Psoas muscle (tissue), 8 donors: ENCODE data around the gene TMEM235. TPM values are rescaled to one million over a fixed set of nuclear protein-coding genes. Genes with fewer than 3 reads are reported as not detected.

ENCODE experiments used
- ATAC-seq, 4 donors: fragments of 200-7000 bp; cut with Tn5 transposase; one replicate each; pipeline ENCODE4 v1.9.1; 2020; ENCODE audit warnings: moderate library complexity in 3 of 4, mild to moderate bottlenecking in 2 of 4
- DNase-seq, 2 donors: peaks; one replicate each; pipeline ENCODE4 v3.0.0-alpha.2; 2020
- H3K27ac ChIP-seq: fragments of 200-600 bp; one replicate; pipeline ENCODE4 v1.8.0; 2022
- H3K27me3 ChIP-seq, 3 donors: fragments of 200-600 bp in 1 of 3; one replicate each; pipeline versions ENCODE4 v1.6.1 to v1.8.0; 2013 to 2022; ENCODE audit warnings: low read length in 2 of 3, mild to moderate bottlenecking in 2 of 3, moderate library complexity in 1 of 3; ENCODE audit not compliant: insufficient read depth in 3 of 3
- H3K36me3 ChIP-seq, 2 donors: fragments of 200-600 bp in 1 of 2; one replicate each; pipeline versions ENCODE4 v1.6.1 to v1.8.0; 2013 to 2022; ENCODE audit warnings: low read depth in 1 of 2, mild to moderate bottlenecking in 1 of 2, moderate library complexity in 1 of 2; ENCODE audit not compliant: insufficient read depth in 1 of 2
- H3K4me1 ChIP-seq: fragments of 200-600 bp; one replicate; pipeline ENCODE4 v1.8.0; 2022
- H3K4me3 ChIP-seq: fragments of 200-600 bp; one replicate; pipeline ENCODE4 v1.8.0; 2022; ENCODE audit warnings: mild to moderate bottlenecking
- H3K9me3 ChIP-seq: fragments of 200-600 bp; one replicate; pipeline ENCODE4 v1.8.0; 2022
- CTCF ChIP-seq: fragments of 200-600 bp; IDR thresholded peaks from one replicate; pipeline ENCODE4 v1.8.0; 2022; ENCODE audit warnings: antibody characterized with exemption
- WGBS, 3 donors: extraction: QIAGEN DNeasy Blood & Tissue Kit; methylation state at CpG; one replicate each; pipeline versions ENCODE4 v1.1.6 to v1.1.7; 2013; 5-methylcytosine and 5-hydroxymethylcytosine counted together
- intact Hi-C, 2 donors: fragments of 100-400 bp; cut with DNase I; formaldehyde crosslinking; loops; one replicate each; pipeline versions ENCODE4 v1.11.0 to v1.14.2; 2022
- polyA plus RNA-seq, 3 donors: library from polyadenylated mRNA; stranded (reverse); fragments of 200-250 nt; gene quantifications; one replicate each; pipeline ENCODE4 v1.2.3, GENCODE V29; 2013
- total RNA-seq, 4 donors: library from RNA; stranded (reverse); fragmentation: NEBNext Ultra II Directional in 2 of 4; extraction: Animal tissue kit (Norgen Biotek cat#: 25700) in 2 of 4; gene quantifications; one replicate each; pipeline versions ENCODE4 v1.2.1 to v1.2.4, GENCODE V29; 2021 to 2023
- donor health status: healthy with polysubstance abuse.
- donor health status: DM: no; HTN: no; CAD: no; lungs with moderate emphysema.
- donor health status: Bipolar disorder and iron deficiency.
- donor health status: healthy.
- donor health status: DM: yes; HTN: yes; CAD: no.
- donor health status: DM: no; HTN: no; CAD: no.
- donor health status: DM: no; HTN: no; CAD: no.
- donor health status: DM: yes; HTN: yes; CAD: no.

The TMEM235 gene
- total and polyA plus RNA-seq, 7 donors, result not detected

- H3K4me3 ChIP-seq, result no peak overlapping the region
- TF ChIP-seq CTCF, result no peak
- H3K27me3 ChIP-seq, result no peaks in the 10 kb centered on the region
- WGBS, 3 donors, result 83 to 90% (median 86%) methylated on average over 17 of the region's 17 CpGs
- no peak overlapping the region for H3K27ac ChIP-seq
- intact Hi-C loops, result no loop called here
- H3K9me3 ChIP-seq, result no peaks in the 10 kb centered on the region
- no peaks in the 10 kb centered on the region for H3K4me1 ChIP-seq
- no peak for DNase-seq
- no peaks in the 10 kb centered on the region for H3K36me3 ChIP-seq
- ATAC-seq, result no peak
Measured at GRCh38 chr17:78205124-78205775, 26.2 kb upstream of the TMEM235 start.

GRCh38 chr17:78206298-78206697 lies 25.1 kb upstream of the TMEM235 start:
- H3K27ac ChIP-seq, result no peak overlapping the region
- no peak for DNase-seq
- no peaks in the 10 kb centered on the region for H3K9me3 ChIP-seq
- H3K27me3 ChIP-seq, result no peaks in the 10 kb centered on the region
- no peaks in the 10 kb centered on the region for H3K4me1 ChIP-seq
- no peak for ATAC-seq
- WGBS, 3 donors, result 68 to 83% (median 77%) methylated on average over 7 of the region's 7 CpGs
- intact Hi-C loops, result no loop called here
- no peaks in the 10 kb centered on the region for H3K36me3 ChIP-seq
- no peak for TF ChIP-seq CTCF
- H3K4me3 ChIP-seq, result no peak overlapping the region

GRCh38 chr17:78208486-78208885 lies 22.9 kb upstream of the TMEM235 start:
- WGBS, 3 donors, result 69 to 88% (median 79%) methylated on average over 3 of the region's 3 CpGs
- H3K27me3 ChIP-seq, result no peaks in the 10 kb centered on the region
- no peaks in the 10 kb centered on the region for H3K36me3 ChIP-seq
- no peaks in the 10 kb centered on the region for H3K4me1 ChIP-seq
- no peaks in the 10 kb centered on the region for H3K9me3 ChIP-seq
- no peak for TF ChIP-seq CTCF
- intact Hi-C loops, result no loop called here
- DNase-seq (no peak), ATAC-seq (no peak)
- no peak overlapping the region for H3K27ac ChIP-seq
- no peak overlapping the region for H3K4me3 ChIP-seq

GRCh38 chr17:78210111-78210510 lies 21.3 kb upstream of the TMEM235 start:
- intact Hi-C loops, result no loop called here
- no peak for TF ChIP-seq CTCF
- DNase-seq (no peak), ATAC-seq (no peak)
- H3K4me3 ChIP-seq, result no peak overlapping the region
- H3K27me3 ChIP-seq, result no peaks in the 10 kb centered on the region
- no peaks in the 10 kb centered on the region for H3K4me1 ChIP-seq
- 78 to 81% (median 79%) methylated on average over 9 to 10 of the region's 10 CpGs for whole genome bisulfite sequencing, 3 donors
- H3K27ac ChIP-seq, result no peak overlapping the region
- H3K36me3 ChIP-seq, result no peaks in the 10 kb centered on the region
- H3K9me3 ChIP-seq, result no peaks in the 10 kb centered on the region

GRCh38 chr17:78211032-78211431 lies 20.4 kb upstream of the TMEM235 start:
- no peaks in the 10 kb centered on the region for H3K27me3 ChIP-seq
- 80 to 83% (median 81%) methylated on average over 11 of the region's 11 CpGs for WGBS, 3 donors
- H3K9me3 ChIP-seq, result no peaks in the 10 kb centered on the region
- ATAC-seq, result no peak
- H3K4me1 ChIP-seq, result no peaks in the 10 kb centered on the region
- no peak for DNase-seq
- H3K27ac ChIP-seq, result no peak overlapping the region
- H3K36me3 ChIP-seq, result no peaks in the 10 kb centered on the region
- intact Hi-C loops, result no loop called here
- TF ChIP-seq CTCF, result no peak
- no peak overlapping the region for H3K4me3 ChIP-seq
